ENCODE data around the gene THBD. TPM values are rescaled to one million over a fixed set of nuclear protein-coding genes. Genes with fewer than 3 reads are reported as not detected.

The THBD gene
- total RNA-seq, 6 experiments from 2014 or later: 1.4 to 15.6 (median 4.9) TPM

DNA sequence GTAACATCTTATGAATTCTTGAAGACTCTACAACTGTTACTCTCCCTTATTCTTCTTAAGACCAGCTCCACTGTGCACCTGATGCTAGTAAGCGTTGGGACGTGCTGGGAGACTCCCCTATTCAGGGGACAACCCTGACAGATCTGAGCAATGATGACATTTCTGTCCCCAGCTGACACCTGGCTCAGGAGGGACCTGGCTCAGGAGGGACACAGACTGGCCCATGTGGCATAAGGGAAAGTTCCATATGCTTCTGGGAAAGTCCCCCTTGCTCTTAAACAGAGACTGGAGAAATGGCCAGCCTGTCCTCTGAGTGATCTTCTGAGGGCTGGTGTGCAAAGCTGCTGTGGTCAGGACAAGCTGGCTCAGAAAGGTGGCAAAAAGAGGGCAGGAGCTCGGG lies 46.6 kb upstream of the THBD start:
- H3K36me3 ChIP-seq: no peaks in the 10 kb centered on the region
- no peaks in the 10 kb centered on the region for H3K4me1 ChIP-seq
- no peaks in the 10 kb centered on the region for H3K27me3 ChIP-seq
- 75% methylated on average over 3 of the region's 3 CpGs for WGBS (ENCODE audit: insufficient coverage, low coverage, low lambda C conversion rate, missing lambda C conversion rate)
- H3K4me3 ChIP-seq: no peak overlapping the region
- TF ChIP-seq, protein P1, sequence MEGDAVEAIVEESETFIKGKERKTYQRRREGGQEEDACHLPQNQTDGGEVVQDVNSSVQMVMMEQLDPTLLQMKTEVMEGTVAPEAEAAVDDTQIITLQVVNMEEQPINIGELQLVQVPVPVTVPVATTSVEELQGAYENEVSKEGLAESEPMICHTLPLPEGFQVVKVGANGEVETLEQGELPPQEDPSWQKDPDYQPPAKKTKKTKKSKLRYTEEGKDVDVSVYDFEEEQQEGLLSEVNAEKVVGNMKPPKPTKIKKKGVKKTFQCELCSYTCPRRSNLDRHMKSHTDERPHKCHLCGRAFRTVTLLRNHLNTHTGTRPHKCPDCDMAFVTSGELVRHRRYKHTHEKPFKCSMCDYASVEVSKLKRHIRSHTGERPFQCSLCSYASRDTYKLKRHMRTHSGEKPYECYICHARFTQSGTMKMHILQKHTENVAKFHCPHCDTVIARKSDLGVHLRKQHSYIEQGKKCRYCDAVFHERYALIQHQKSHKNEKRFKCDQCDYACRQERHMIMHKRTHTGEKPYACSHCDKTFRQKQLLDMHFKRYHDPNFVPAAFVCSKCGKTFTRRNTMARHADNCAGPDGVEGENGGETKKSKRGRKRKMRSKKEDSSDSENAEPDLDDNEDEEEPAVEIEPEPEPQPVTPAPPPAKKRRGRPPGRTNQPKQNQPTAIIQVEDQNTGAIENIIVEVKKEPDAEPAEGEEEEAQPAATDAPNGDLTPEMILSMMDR (IDR thresholded peaks at IDR 0.05): no peak
- TF ChIP-seq POLR2A (IDR thresholded peaks at IDR 0.05): no peak
- no peaks in the 10 kb centered on the region for H3K9me3 ChIP-seq
- ATAC-seq (no peak), DNase-seq (no peak)
- intact Hi-C loops (cut with DNase I): no loop called here
- H3K27ac ChIP-seq: no peak overlapping the region

DNA sequence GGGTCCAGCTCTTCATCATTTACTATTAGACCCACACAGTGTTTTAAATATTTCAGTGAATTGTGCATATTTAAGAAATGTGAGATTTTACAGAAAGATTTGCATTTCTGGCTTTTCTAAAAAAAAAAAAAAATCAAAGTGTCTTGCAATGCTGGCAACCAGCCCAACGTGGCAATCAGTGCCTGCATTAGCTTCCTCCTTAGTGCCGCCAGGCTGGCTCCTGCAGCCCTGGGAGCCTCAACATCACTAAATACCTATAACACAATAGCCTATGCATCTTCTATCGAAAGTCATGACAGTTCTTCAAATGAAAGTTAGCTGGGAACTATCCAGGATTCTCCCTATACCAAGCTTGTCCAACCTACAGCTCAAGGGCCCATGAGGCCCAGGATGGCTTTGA lies 46.0 kb upstream of the THBD start:
- Histone ChIP-seq H3K9me3 (no peaks in the 10 kb centered on the region), H3K36me3 (no peaks in the 10 kb centered on the region), H3K27me3 (no peaks in the 10 kb centered on the region), H3K27ac (no peak overlapping the region), H3K4me1 (no peaks in the 10 kb centered on the region), H3K4me3 (no peak overlapping the region)
- DNase-seq (no peak), ATAC-seq (no peak)
- intact Hi-C loops (cut with DNase I): no loop called here
- TF ChIP-seq, protein P1 (IDR thresholded peaks at IDR 0.05): no peak
- WGBS (ENCODE audit: insufficient coverage, low coverage, low lambda C conversion rate, missing lambda C conversion rate): 33% methylated on average over 2 of the region's 3 CpGs

DNA sequence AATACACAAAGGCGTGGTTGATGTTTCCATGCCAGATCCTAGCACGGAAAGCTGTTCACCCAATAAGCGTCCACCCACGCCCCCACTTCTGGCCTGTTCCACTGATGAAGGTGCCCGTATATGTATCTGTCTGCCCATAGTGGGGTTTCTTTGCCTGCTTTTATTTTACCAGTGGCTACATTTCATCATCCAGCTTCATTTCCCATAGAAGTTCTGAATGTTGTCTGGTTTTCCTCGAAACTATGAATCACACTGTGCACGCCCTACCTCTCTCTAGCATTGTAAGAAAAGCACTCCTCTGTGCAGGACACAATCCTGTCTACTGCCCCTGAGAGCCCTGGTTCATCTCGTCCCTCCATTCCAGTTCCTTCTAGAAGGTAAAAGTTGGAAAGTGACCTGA lies 45.5 kb upstream of the THBD start:
- no peak for ATAC-seq
- no peak for TF ChIP-seq POLR2A (IDR thresholded peaks at IDR 0.05)
- TF ChIP-seq, protein P1 (IDR thresholded peaks at IDR 0.05): no peak

DNA sequence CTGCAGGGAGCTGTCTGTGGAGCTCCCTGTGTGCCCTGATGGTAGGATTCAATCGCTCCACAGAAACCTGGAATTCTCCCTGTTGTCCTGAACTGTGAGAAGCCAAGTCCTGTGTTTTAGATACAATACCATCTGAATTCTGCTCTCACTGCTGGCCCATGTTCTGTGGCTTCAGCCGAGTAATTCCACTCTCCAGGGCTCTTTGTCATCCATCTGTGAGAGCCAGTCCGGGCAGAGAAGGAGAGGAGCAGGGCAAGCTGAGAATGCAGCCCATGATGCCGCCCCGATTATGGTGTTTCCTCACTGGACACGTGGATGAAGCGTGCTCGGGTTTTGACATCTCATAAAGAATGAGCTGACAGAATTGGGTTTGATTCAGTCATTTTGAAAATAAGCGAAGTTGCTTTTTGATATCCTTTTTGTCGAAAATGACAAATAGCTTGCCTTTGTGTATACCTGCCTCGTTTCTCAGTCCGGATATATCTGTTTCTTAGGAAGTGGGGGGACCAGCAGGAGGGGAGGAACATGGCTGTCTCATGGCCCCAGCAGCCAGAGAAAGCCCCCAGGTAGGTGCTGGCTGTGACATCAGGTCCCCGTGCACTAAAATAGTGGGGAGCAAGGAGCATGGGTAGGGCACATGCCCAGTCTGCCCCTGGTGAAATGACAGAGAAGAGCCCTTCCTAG lies 44.9 kb upstream of the THBD start:
- ATAC-seq: no peak

More for the DNA sequence above, 45.5 kb upstream of the THBD start:
- H3K4me3 ChIP-seq: no peak overlapping the region
- H3K9me3 ChIP-seq: no peaks in the 10 kb centered on the region
- no peak for DNase-seq
- 57% methylated on average over 5 of the region's 8 CpGs for WGBS (ENCODE audit: insufficient coverage, low coverage, low lambda C conversion rate, missing lambda C conversion rate)
- no peaks in the 10 kb centered on the region for H3K36me3 ChIP-seq
- H3K27me3 ChIP-seq: no peaks in the 10 kb centered on the region
- intact Hi-C loops (cut with DNase I): no loop called here
- no peak overlapping the region for H3K27ac ChIP-seq
- H3K4me1 ChIP-seq: no peaks in the 10 kb centered on the region

More for the DNA sequence above, 44.9 kb upstream of the THBD start:
- no peak overlapping the region for H3K27ac ChIP-seq
- no peaks in the 10 kb centered on the region for H3K9me3 ChIP-seq
- H3K36me3 ChIP-seq: no peaks in the 10 kb centered on the region
- TF ChIP-seq POLR2A (IDR thresholded peaks at IDR 0.05): no peak
- TF ChIP-seq, protein P1 (IDR thresholded peaks at IDR 0.05): no peak
- WGBS (ENCODE audit: insufficient coverage, low coverage, low lambda C conversion rate, missing lambda C conversion rate): 73% methylated on average over 8 of the region's 13 CpGs
- no peaks in the 10 kb centered on the region for H3K27me3 ChIP-seq
- H3K4me1 ChIP-seq: no peaks in the 10 kb centered on the region
- DNase-seq: no peak
- no peak overlapping the region for H3K4me3 ChIP-seq
- intact Hi-C loops (cut with DNase I): no loop called here

Measured in right lobe of liver (tissue), 6 donors.